Activated CD4-positive, alpha-beta T cell treated with anti-CD3 and anti-CD28 coated beads for 36 hours (primary cell): ENCODE results near the gene UNC79. TPM values are rescaled to one million over a fixed set of nuclear protein-coding genes. Genes with fewer than 3 reads are reported as not detected.

ENCODE experiments used
- ATAC-seq: fragments of 200-7000 bp; cut with Tn5 transposase; one replicate; pipeline ENCODE4 v1.10.0; 2021; ENCODE audit warnings: mild to moderate bottlenecking, moderate library complexity
- CTCF ChIA-PET: fragments of 350-600 bp; sonication (Branson Sonifier 250); formaldehyde crosslinking; loops from one replicate; lab custom pipeline; 2021; ENCODE audit warnings: antibody characterized with exemption; lab: Charles Lee
- POLR2A ChIA-PET: fragments of 350-600 bp; sonication (Branson Sonifier 250); formaldehyde crosslinking; loops from one replicate; lab custom pipeline; 2021; ENCODE audit warnings: antibody characterized with exemption, inconsistent platforms; lab: Charles Lee
- DNase-seq: peaks from one replicate; pipeline ENCODE4 v3.0.0-alpha.2; 2020
- H3K27ac Mint-ChIP-seq: one replicate; pipeline ENCODE4 v1.8.0; 2021; ENCODE audit warnings: mixed read lengths
- H3K27me3 Mint-ChIP-seq: one replicate; pipeline ENCODE4 v1.8.0; 2021; ENCODE audit warnings: mixed read lengths
- H3K36me3 Mint-ChIP-seq: one replicate; pipeline ENCODE4 v1.8.0; 2021; ENCODE audit warnings: low read depth, mixed read lengths
- H3K4me1 Mint-ChIP-seq: one replicate; pipeline ENCODE4 v1.8.0; 2021; ENCODE audit warnings: mixed read lengths
- H3K4me3 Mint-ChIP-seq: one replicate; pipeline ENCODE4 v1.8.0; 2021; ENCODE audit warnings: mild to moderate bottlenecking, moderate library complexity, mixed read lengths
- H3K9me3 Mint-ChIP-seq: one replicate; pipeline ENCODE4 v1.8.0; 2021; ENCODE audit warnings: low read depth, mixed read lengths
- intact Hi-C, 2 experiments: fragments of 100-400 bp; cut with DNase I in 1 of 2; cut with micrococcal nuclease in 1 of 2; formaldehyde crosslinking; loops; one replicate each; pipeline versions ENCODE4 v1.14.2 to v1.15.1; 2022 to 2024; cut with DNase I, micrococcal nuclease
- total RNA-seq, 2 experiments: library from RNA; stranded (reverse); gene quantifications; one replicate each; pipeline ENCODE4 v1.2.3, GENCODE V29; 2021

Gene UNC79
- total RNA-seq, 2 experiments from 2014 or later = 0.02 TPM; not detected in 1

DNA sequence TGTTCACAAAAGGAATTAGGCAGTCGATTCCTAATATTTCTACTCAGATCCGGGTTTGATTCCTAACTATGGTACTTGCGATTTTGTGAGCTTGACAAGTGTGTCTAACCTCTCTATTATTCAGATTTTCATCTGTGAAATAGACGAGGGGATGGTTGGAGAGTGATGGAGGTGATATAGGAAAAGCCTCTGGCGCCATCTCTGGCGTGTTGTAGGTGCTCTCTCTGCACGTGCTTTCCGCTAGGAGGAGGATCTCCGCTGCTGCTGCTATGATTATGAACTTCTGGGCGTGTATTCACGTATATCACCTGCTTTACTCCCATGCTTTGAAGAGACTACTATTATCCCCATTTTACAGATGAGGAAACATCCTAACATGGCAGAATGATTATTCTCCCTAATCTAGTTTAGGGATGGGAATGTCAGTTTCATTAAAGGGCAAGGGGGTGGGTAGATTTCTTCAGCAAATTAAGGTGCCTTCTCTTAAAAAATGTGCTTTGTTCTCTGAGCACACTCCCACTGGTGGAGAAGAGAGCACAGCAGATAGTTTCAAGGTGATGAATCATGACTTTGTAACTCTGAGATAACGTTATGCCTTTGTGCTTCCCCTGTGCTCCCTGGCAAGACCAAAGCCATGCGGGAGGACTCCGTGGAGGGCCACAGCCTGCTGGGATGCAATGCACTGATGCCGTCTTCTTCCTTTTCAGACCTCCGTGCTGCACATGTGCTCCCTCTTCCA lies 260.5 kb downstream of the UNC79 start:
- no peak overlapping the region for H3K4me3 Mint-ChIP-seq
- intact Hi-C loops = no loop called here
- H3K27ac Mint-ChIP-seq = no peak overlapping the region
- H3K9me3 Mint-ChIP-seq = no peaks in the 10 kb centered on the region
- peaks cover 28% of the 10 kb centered on the region for H3K27me3 Mint-ChIP-seq
- ATAC-seq = no peak
- H3K4me1 Mint-ChIP-seq = no peaks in the 10 kb centered on the region
- no peaks in the 10 kb centered on the region for H3K36me3 Mint-ChIP-seq
- ChIA-PET CTCF (interaction anchor here (0.5 to 1.1 kb wide), 5 partner anchors 8 to 970 kb away, joined by 3 to 4 read pairs (median 3); no protein-coding TSS in a partner anchor), POLR2A (no interaction called here)
- DNase-seq = no peak

DNA sequence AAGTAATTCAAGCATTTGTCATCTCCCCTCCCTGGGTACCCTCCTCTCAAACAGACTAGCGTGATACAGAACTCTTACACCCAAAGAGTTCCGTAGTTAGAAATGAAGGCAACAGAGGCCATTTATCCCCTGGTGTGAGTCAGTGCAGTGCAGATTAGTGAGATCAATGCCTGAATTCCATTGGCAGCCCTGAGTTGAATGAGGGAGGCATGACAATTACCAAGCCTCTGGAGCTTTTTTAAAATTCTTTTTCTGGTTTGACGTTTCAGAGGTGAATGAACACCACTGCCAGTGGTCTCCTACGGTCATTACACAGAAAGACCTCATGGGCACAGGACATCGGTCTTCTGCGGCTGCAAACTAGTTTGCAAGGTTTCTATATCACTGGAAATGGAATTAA lies 263.2 kb downstream of the UNC79 start:
- ATAC-seq (no peak), DNase-seq (no peak)
- H3K9me3 Mint-ChIP-seq = peaks cover 2% of the 10 kb centered on the region
- H3K36me3 Mint-ChIP-seq = no peaks in the 10 kb centered on the region
- H3K27ac Mint-ChIP-seq = no peak overlapping the region
- intact Hi-C loops = no loop called here
- ChIA-PET CTCF (no interaction called here), POLR2A (no interaction called here)
- no peaks in the 10 kb centered on the region for H3K4me1 Mint-ChIP-seq
- H3K4me3 Mint-ChIP-seq = no peak overlapping the region
- peaks cover 12% of the 10 kb centered on the region for H3K27me3 Mint-ChIP-seq

DNA sequence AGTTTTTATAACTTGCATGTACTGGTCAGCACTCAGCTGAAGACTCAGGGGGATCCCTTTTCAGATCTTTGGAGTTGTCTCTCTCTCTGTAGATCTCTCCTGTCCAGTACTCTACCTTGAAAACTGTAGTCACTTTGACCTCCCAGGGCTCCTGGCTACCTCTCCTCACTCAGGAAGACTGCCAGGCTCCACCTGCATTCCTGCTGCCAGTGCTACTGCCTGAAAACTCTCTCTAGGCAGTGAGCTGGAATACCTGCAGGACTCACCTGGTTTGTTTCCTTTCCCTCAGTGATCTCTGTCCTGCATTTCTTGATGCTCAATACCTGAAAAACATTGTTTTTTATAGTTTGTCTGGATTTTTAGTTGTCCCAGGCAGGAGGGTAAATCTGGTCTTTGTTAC lies 270.2 kb downstream of the UNC79 start:
- no peaks in the 10 kb centered on the region for H3K4me1 Mint-ChIP-seq
- H3K27me3 Mint-ChIP-seq = peaks cover 17% of the 10 kb centered on the region
- intact Hi-C loops = no loop called here
- ATAC-seq = no peak
- H3K9me3 Mint-ChIP-seq = peaks cover 12% of the 10 kb centered on the region
- DNase-seq = no peak
- no peak overlapping the region for H3K27ac Mint-ChIP-seq
- POLR2A ChIA-PET = no interaction called here
- H3K4me3 Mint-ChIP-seq = no peak overlapping the region
- no peaks in the 10 kb centered on the region for H3K36me3 Mint-ChIP-seq
- CTCF ChIA-PET = interaction anchor here (0.7 kb wide), 1 partner anchor 37 kb away, joined by 3 read pairs; no protein-coding TSS in a partner anchor

DNA sequence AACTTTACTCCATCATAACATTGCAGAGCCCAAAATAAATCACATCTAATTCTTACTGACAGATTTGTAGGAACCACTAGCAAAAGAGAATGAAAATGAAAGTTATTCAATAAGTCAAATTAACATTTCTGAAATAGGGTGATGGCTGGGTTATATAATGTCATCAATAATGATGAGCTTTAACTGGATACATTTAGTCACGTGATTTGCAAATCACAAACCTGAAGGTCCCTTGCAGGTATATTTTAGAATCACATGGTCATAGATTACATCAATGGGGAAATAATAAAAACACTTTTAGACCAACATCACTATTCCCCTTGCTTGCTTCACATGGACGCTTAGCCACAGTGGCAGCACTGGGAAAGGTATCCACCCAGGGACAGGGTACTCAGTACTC lies 270.8 kb downstream of the UNC79 start:
- no peaks in the 10 kb centered on the region for H3K4me1 Mint-ChIP-seq
- H3K4me3 Mint-ChIP-seq = no peak overlapping the region
- H3K36me3 Mint-ChIP-seq = no peaks in the 10 kb centered on the region
- DNase-seq (no peak), ATAC-seq (no peak)
- POLR2A ChIA-PET = no interaction called here
- H3K27me3 Mint-ChIP-seq = peaks cover 17% of the 10 kb centered on the region
- intact Hi-C loops = no loop called here
- H3K27ac Mint-ChIP-seq = no peak overlapping the region
- CTCF ChIA-PET = no interaction called here
- peaks cover 12% of the 10 kb centered on the region for H3K9me3 Mint-ChIP-seq

DNA sequence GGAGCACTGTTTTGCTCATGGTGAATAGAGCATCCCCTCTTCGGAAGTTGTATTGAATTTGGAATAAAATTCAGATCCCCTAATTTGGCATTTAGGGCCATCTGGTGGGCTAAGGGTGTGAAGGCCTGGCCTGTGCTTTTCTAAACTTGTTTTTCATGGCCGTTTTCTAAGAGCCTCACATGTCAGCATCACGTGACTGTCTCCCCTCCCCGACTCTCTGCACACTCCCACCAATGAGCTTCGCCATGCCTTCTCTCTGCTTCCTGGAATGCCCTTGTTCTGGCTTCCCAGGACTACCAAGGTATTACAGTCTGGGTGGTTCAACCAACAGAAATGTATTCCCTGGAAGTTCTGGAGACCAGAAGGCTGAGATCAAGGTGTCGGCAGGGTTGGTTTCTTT lies 272.2 kb downstream of the UNC79 start:
- no peak overlapping the region for H3K4me3 Mint-ChIP-seq
- ChIA-PET CTCF (interaction anchor here (0.7 to 1.3 kb wide), 2 partner anchors 22 to 31 kb away, joined by 3 to 4 read pairs; no protein-coding TSS in a partner anchor), POLR2A (no interaction called here)
- no peak overlapping the region for H3K27ac Mint-ChIP-seq
- intact Hi-C loops = no loop called here
- DNase-seq (no peak), ATAC-seq (no peak)
- H3K36me3 Mint-ChIP-seq = no peaks in the 10 kb centered on the region
- H3K4me1 Mint-ChIP-seq = no peaks in the 10 kb centered on the region
- H3K27me3 Mint-ChIP-seq = peaks cover 17% of the 10 kb centered on the region
- peaks cover 12% of the 10 kb centered on the region for H3K9me3 Mint-ChIP-seq

DNA sequence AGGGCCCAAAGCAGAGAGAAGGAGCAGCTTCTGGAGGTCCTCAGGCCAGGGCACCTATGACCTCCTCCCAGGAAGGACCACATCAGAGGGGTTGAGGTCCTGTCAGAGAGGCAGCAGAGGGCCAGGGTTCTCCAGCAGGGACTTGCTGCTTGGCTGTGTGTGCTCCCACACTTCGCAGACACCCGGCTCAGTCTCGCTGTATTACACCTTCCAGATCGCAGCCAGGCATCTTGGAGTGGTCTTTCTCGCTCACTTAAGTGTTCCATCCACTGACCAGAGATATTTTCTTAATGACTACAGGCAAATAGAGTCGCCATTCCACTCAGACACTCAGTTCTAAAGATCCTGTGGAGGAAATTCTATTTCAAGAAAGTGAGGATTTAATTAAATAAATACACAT lies 273.2 kb downstream of the UNC79 start:
- Mint-ChIP-seq H3K27ac (no peak overlapping the region), H3K4me3 (no peak overlapping the region), H3K36me3 (no peaks in the 10 kb centered on the region), H3K9me3 (peaks cover 10% of the 10 kb centered on the region), H3K4me1 (no peaks in the 10 kb centered on the region), H3K27me3 (peaks cover 17% of the 10 kb centered on the region)
- POLR2A ChIA-PET = no interaction called here
- CTCF ChIA-PET = no interaction called here
- ATAC-seq (no peak), DNase-seq (no peak)
- intact Hi-C loops = no loop called here

DNA sequence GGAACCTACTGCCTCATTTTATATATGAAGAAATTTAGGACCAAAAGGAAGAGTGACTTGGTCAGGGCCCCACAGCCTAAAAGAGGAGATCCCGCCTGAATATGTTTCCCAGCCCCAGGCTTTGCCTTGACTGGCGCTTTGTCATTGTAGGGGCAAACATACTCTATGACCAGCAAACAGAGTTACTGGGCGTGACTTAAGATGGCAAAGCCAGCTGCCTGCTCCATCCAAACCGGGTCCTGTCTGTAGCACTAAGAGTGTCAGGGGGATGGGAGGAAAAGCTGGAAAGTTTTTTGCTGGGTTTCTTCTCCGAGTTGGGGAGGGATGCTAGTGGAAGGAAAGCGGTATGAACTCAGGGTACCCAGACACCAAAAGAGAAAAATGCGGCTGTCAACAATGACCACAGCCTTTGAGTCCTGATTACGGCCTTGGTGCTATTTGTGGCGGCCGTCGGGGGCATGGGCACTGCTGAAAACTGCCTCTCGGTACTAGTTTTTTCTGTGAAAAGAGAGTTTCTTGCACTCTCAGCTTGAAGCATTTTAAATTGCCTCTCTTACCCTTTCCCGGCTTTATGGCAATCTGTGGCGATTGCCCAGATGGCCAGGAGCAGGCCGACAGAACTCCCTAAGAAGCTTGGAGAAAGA lies 274.9 kb downstream of the UNC79 start:
- peaks cover 15% of the 10 kb centered on the region for H3K27me3 Mint-ChIP-seq
- CTCF ChIA-PET = no interaction called here
- H3K9me3 Mint-ChIP-seq = peaks cover 5% of the 10 kb centered on the region
- no peaks in the 10 kb centered on the region for H3K4me1 Mint-ChIP-seq
- H3K36me3 Mint-ChIP-seq = no peaks in the 10 kb centered on the region
- no peak overlapping the region for H3K27ac Mint-ChIP-seq
- POLR2A ChIA-PET = no interaction called here
- no peak for DNase-seq
- no peak for ATAC-seq
- intact Hi-C loops = no loop called here
- H3K4me3 Mint-ChIP-seq = no peak overlapping the region

DNA sequence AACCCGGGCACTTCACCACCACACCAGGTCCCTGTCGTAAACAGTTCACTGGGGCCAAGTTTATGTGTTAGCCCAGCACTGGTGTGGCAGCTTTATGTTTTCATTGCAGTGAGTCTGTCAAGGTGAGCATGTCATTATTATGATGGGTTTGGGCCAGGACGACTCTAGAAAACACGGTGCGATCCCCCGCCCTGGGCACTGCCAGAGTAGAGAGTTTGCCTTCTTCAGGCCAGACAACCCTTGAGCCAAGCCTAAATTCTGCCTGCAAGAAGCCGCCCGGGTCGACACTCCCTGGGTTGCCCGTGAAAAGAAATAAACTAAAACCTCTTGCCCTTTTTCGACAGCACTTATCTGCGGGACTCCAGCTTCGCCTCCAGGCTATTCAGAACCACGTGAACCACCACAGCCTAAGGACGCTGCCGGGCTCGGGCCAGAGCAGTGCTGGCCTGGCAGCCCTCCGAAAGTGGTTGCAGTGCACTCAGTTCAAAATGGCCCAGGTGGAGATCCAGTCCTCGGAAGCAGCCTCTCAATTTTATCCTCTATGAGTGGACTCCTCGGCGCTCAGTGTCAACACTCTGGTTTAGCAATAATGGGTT lies 275.7 kb downstream of the UNC79 start:
- Mint-ChIP-seq H3K9me3 (no peaks in the 10 kb centered on the region), H3K36me3 (no peaks in the 10 kb centered on the region), H3K4me1 (no peaks in the 10 kb centered on the region), H3K27ac (no peak overlapping the region), H3K4me3 (no peak overlapping the region), H3K27me3 (peaks cover 15% of the 10 kb centered on the region)
- DNase-seq (no peak), ATAC-seq (no peak)
- intact Hi-C loops = no loop called here
- ChIA-PET POLR2A (no interaction called here), CTCF (no interaction called here)

DNA sequence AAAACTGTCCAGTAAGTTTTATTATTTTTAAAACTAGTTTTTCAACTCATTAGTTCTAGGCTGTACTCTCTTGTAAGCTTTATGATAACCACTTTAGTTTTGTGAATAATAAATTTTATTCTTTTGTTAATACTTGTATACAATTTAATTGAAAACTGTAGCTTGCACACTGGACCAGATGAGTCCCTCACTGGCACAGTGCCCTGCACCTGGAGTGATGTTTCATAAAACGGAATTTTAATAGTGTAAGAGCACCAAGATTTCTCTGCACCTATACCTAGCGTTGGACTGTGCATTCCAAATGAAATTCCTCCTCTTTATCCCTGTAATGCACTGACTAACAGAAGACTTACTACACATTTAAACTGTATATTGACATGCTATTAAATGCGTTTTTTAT lies 276.7 kb downstream of the UNC79 start:
- H3K27ac Mint-ChIP-seq = no peak overlapping the region
- no peak overlapping the region for H3K4me3 Mint-ChIP-seq
- DNase-seq (no peak), ATAC-seq (no peak)
- H3K36me3 Mint-ChIP-seq = no peaks in the 10 kb centered on the region
- intact Hi-C loops = no loop called here
- H3K9me3 Mint-ChIP-seq = no peaks in the 10 kb centered on the region
- ChIA-PET POLR2A (no interaction called here), CTCF (interaction anchor here (0.7 to 1.1 kb wide), 2 partner anchors 51 to 1375 kb away, joined by 3 to 4 read pairs; no protein-coding TSS in a partner anchor)
- peaks cover 11% of the 10 kb centered on the region for H3K27me3 Mint-ChIP-seq
- no peaks in the 10 kb centered on the region for H3K4me1 Mint-ChIP-seq

DNA sequence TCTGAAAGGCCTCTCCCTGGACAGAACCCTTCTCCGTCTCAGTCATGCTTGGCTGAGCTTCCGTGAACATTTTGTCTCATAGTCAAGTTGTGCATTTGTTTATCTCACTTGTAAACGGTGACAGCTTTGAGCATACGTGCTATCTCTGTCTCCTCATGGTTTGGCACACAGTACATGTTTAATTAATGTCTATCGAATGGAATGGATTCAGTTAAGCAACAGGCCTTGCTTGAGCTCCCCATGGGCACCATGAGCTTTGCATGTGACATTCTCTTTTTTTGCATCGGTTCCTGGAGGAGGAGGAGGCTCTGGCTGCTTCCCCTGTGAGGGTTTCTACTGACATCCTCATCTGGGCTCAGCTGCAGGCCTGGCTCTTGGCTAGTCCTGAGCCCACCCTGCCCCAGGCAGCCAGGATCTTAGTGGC lies 277.6 kb downstream of the UNC79 start:
- ChIA-PET POLR2A (no interaction called here), CTCF (no interaction called here)
- H3K4me1 Mint-ChIP-seq = no peaks in the 10 kb centered on the region
- DNase-seq (no peak), ATAC-seq (no peak)
- no peak overlapping the region for H3K27ac Mint-ChIP-seq
- H3K36me3 Mint-ChIP-seq = no peaks in the 10 kb centered on the region
- no peak overlapping the region for H3K4me3 Mint-ChIP-seq
- intact Hi-C loops = no loop called here
- H3K27me3 Mint-ChIP-seq = peaks cover 5% of the 10 kb centered on the region
- H3K9me3 Mint-ChIP-seq = no peaks in the 10 kb centered on the region

DNA sequence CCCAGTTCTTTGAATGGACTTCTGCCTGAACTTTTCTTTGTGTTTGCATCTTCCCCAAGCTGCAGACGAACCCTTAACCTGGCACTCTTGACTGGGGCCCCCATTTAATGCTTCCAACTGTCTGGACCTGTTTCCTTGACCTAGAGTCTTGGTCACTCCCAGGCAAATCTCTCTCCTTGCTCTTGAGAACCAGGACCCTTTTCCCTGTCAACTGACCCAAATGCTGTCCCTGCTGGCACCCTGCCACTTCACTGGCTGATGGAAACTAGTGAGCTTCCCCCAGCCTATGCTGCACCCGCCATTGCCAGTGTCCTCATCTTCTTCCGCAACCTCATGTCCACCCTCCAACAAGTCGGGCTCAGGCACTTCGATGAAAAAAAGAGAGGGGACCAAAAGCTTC lies 278.1 kb downstream of the UNC79 start:
- Mint-ChIP-seq H3K4me1 (no peaks in the 10 kb centered on the region), H3K27me3 (peaks cover 2% of the 10 kb centered on the region), H3K27ac (no peak overlapping the region), H3K9me3 (no peaks in the 10 kb centered on the region), H3K4me3 (no peak overlapping the region), H3K36me3 (no peaks in the 10 kb centered on the region)
- ChIA-PET POLR2A (no interaction called here), CTCF (no interaction called here)
- ATAC-seq = no peak
- no peak for DNase-seq
- intact Hi-C loops = no loop called here

DNA sequence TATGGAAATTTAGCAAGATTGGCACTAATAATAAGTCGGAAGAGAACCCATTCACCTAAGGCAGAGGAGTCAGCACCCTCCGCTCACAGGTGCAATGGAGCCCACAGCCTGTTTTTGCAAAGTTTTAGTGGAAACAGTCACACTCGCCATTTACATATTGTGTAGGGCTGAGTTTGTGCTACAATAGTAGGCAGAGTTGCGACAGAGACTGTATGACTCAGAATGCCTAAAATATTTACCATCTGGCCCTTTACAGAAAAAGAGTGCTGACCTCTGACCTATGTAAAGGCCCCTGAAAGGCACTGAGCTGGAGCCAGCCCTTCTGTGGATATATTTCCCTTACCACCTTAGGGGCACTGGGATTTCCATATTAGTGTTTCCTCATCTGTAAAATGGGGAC lies 278.5 kb downstream of the UNC79 start:
- no peak for DNase-seq

More for the DNA sequence above, 278.5 kb downstream of the UNC79 start:
- Mint-ChIP-seq H3K4me3 (no peak overlapping the region), H3K9me3 (no peaks in the 10 kb centered on the region), H3K27me3 (no peaks in the 10 kb centered on the region), H3K4me1 (no peaks in the 10 kb centered on the region), H3K36me3 (no peaks in the 10 kb centered on the region), H3K27ac (no peak overlapping the region)
- ChIA-PET POLR2A (no interaction called here), CTCF (no interaction called here)
- ATAC-seq = no peak
- intact Hi-C loops = no loop called here
